K562 treated with DMSO at 1 percent for 4 hours (cell line): ENCODE data around the gene CCL1. TPM values are rescaled to one million over a fixed set of nuclear protein-coding genes. Genes with fewer than 3 reads are reported as not detected.

Experiments used
- total RNA-seq: library from RNA; unstranded; fragments of 300-600 nt; gene quantifications from 2 replicates; pipeline ENCODE4 v1.2.3, GENCODE V29; 2022; ENCODE audit not compliant: insufficient read depth

The CCL1 gene
- not detected in 2 replicates for total RNA-seq

GRCh38 chr17:34363183-34363661, at the start of gene CCL1:
Gene CCL1, minus strand, starts transcription at chr17:34363233. Its CDS starts 72 bp downstream, at chr17:34363161.

GRCh38 chr17:34356194-34356593, 6.8 kb downstream of the CCL1 start, which contains the start of gene CCL13:
Gene CCL13, plus strand, starts transcription at chr17:34356480. Its CDS starts 47 bp downstream, at chr17:34356527.

GRCh38 chr17:34319039-34319483, 44.0 kb downstream of the CCL1 start, which contains the start of gene CCL8:
Gene CCL8, plus strand, starts transcription at chr17:34319435. Its CDS starts 67 bp downstream, at chr17:34319502.

Other genes with a start within 250 kb of the CCL1 start
- gene CCL2, start 107.9 kb downstream of the CCL1 start, total RNA-seq = 2.0 TPM in 1 of 2 replicates, not detected in the other
- gene CCL7, start 93.0 kb downstream of the CCL1 start, total RNA-seq = not detected in 2 replicates
- not detected in 2 replicates for gene CCL11, start 77.5 kb downstream of the CCL1 start, total RNA-seq
- 1.2 TPM in 1 of 2 replicates, not detected in the other for gene CCL8, start 43.8 kb downstream of the CCL1 start, total RNA-seq
- gene CCL13, start 6.8 kb downstream of the CCL1 start, total RNA-seq = not detected in 2 replicates
- gene TMEM132E, start 216.3 kb upstream of the CCL1 start, total RNA-seq = not detected in 2 replicates